Right lobe of liver (tissue), 4 donors: ENCODE data around the gene TCOF1.

Source experiments
- POLR2A ChIP-seq: fragments of 450-650 bp; IDR thresholded peaks from one replicate; pipeline ENCODE4 v1.6.1; 2017; ENCODE audit warnings: antibody characterized with exemption, mild to moderate bottlenecking
- TF ChIP-seq, protein P1 (sequence below), 4 donors: fragments of 200-600 bp in 3 of 4; fragments of 450-650 bp in 1 of 4; IDR thresholded peaks; one replicate each; pipeline versions ENCODE4 v1.5.1 to v1.8.0; 2016 to 2022; ENCODE audit warnings: antibody characterized with exemption in 4 of 4, mild to moderate bottlenecking in 2 of 4
- donor health status: DM: no; HTN: no; CAD: no.
- donor health status: DM: no; HTN: no; CAD: no.
- donor health status: DM: no; HTN: yes; CAD: no.

DNA sequence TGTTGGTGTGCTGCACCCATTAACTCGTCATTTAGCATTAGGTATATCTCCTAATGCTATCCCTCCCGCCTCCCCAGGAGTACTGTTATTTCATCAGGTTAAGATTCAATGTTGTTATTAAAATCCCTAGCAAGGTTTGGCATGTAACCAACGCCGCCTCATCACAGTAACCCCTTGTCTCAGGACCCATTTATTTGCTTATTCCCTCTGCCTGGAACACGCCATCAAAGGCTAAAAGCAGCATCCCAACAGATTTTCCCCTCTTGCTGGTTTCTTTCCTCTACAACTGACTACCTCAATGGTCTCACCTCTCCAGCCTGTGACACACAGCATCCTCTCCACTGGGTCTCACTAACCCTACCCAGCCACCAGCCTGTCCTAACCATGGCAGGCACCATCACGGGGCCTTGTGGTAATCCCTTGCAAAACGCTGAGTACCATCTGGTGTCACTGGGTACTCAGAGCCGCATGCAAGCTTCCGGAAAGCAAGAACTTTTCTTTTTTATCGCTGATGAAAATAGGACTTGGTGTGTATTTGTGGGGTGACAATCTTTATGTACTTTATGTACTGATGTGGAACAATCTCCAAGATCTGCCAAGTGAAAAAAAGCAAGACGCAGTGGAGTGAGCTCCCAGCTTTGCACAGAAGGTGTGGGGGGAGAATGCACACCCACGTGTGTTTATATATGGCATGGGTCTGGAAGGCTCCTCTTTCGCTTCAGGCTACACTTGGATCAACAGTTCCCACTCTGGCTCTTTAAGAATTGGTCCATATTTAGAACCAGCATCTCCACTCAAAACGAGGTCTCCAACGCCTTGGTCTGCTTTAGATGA, 86.0 kb downstream of the TCOF1 start:
- TF ChIP-seq, protein P1, sequence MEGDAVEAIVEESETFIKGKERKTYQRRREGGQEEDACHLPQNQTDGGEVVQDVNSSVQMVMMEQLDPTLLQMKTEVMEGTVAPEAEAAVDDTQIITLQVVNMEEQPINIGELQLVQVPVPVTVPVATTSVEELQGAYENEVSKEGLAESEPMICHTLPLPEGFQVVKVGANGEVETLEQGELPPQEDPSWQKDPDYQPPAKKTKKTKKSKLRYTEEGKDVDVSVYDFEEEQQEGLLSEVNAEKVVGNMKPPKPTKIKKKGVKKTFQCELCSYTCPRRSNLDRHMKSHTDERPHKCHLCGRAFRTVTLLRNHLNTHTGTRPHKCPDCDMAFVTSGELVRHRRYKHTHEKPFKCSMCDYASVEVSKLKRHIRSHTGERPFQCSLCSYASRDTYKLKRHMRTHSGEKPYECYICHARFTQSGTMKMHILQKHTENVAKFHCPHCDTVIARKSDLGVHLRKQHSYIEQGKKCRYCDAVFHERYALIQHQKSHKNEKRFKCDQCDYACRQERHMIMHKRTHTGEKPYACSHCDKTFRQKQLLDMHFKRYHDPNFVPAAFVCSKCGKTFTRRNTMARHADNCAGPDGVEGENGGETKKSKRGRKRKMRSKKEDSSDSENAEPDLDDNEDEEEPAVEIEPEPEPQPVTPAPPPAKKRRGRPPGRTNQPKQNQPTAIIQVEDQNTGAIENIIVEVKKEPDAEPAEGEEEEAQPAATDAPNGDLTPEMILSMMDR (IDR thresholded peaks at IDR 0.05): no peak
- TF ChIP-seq POLR2A: no peak
